GM18520 (cell line): ENCODE data around the gene COQ10A.

Experiments used
- ATAC-seq: cut with Tn5 transposase; IDR thresholded peaks from one replicate; pipeline ENCODE4 v1.9.1; 2021; ENCODE audit not compliant: unreplicated experiment

COQ10A gene

GRCh38 chr12:56266693-56267442 lies at the start of gene COQ10A:
Gene COQ10A, plus strand, starts transcription at chr12:56266942. Its CDS starts 177 bp downstream, at chr12:56267119.
- peak; percentile 74 for ATAC-seq

GRCh38 chr12:56219840-56220239 lies 46.9 kb upstream of the COQ10A start:
- no peak for ATAC-seq

DNA sequence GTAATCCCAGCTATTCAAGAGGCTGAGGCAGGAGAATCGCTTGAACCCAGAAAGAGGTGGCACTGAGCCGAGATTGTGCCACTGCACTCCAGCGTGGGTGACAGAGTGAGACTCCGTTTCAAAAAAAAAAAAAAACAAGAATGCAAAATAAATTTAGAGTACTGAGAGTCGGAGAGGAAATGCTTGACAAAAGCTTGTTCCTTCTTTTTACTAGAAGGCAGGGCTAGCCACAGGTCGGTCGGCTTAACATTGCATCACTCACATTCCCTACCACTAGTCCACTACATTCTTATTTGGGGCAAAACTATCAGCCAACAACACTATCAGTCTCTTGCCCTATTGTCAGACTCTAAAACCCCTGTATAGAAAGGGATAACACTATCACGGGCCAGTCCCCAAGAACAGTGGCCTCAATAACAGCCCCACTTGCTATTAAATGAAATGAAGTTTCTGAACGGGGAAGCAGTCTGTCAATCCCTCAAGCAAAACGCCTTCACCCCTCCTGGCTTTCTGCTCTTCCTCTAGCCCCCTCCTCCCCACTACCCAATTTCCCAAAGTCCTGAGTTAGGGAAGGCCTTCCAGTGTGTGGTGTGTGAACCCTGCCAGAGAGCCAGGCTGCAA lies 46.0 kb upstream of the COQ10A start:
- no peak for ATAC-seq

GRCh38 chr12:56221232-56221756 lies 45.4 kb upstream of the COQ10A start:
- no peak for ATAC-seq

DNA sequence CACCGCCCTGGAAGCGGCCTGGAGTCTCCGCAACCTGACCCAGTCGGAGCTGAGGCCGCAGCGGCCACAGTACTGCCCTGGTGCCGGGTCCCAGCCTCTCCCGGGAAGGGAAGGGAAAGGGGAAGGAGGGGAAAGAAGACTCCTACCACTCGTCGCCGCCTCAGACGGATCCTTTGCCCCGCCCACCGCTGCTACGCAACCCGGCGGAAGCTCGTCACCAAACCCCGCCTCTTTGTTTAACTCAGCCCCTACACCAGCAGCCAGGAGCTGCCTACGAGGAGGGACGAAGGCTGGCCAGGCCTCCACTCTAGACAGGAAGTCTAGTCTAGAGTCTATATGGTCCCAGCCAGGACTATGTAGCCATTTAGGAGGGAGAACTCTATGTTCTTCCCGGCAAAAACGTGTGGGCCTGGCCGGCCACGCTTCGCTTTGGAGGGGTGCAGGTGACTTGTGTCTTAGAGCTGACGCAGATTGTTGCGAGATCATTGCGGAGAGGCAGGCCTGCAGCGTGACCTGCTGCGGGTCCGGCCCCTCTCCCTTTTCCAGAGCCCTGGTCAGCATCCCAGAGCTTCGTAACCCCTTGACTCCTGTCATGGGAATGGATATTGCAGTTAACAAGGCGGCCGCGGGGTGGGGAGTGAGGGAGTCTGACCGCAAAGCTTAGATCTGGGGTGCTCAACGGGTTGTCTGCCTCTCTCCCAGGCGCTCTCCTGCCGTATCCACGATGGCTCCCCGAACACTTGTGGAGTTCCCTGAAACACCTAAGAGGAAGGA lies 44.8 kb upstream of the COQ10A start, which contains the start of gene RNF41:
TSS of gene RNF41 (minus strand) at position 166 of the 774 bp plus-strand sequence. CDS start 7,875 bp downstream, outside the sequence.
- peak; percentile 82 for ATAC-seq

DNA sequence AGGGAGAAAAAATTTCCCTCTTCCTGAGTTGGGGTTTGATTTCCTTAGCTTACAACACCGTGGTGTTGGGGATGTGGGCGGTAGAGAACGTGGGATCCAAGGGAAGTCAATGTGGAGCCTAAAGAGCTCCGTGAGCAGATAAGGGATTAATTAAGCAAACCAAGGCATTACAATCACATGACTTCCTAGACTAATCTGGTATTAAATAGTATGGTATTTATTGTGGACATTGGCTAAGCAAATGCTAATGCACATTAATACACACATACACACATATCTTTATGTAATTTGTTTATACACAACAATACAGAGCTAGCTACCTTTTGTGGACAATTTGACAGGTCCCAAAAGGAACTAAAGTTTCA lies 44.2 kb upstream of the COQ10A start:
- ATAC-seq, result no peak

GRCh38 chr12:56223571-56224101 lies 43.1 kb upstream of the COQ10A start:
- ATAC-seq, result no peak

GRCh38 chr12:56224102-56224701 lies 42.5 kb upstream of the COQ10A start, which contains the start of gene NABP2:
Gene NABP2, plus strand, starts transcription at chr12:56224342. Its CDS starts 515 bp downstream, at chr12:56224857.
- ATAC-seq, result peak; percentile 72

DNA sequence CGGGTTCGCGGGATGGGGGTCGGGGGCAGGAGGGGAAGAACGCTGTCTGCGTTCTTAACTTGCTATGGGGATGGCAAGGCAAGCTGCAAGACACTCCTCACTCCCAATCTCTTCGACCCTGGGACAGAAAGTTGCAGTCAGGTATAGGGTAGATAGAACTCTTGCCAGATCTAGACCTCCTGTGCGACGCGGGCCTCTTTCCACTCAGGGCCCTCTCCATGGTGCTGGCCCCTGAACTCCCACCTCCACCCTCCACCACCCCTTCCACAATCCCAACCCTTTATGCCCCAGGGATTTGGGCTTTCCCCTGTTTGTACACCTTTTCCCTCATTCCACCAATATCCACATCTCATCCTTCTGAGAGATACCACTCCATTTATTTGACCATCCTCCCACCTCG lies 41.8 kb upstream of the COQ10A start:
- no peak for ATAC-seq

DNA sequence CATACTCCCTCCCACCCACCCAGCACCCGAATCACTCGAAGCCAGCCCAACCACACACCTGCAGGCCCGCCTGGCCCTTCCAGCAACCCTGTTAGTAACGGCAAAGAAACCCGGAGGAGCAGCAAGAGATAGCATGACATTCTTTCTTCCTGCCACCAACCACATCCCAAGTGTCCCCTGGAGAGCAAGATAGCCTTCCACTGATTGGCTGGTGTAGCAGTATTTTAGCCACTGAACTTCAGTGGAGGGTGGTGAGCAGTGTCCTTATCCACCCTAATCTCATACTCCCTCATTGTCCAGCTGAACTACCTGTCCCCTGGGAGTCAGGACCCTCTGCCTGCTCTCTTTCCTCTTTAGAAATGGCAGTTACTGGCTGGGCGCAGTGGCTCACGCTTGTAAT lies 37.7 kb upstream of the COQ10A start:
- ATAC-seq, result no peak

GRCh38 chr12:56229916-56230431 lies 36.8 kb upstream of the COQ10A start, which contains the start of gene SLC39A5:
Gene SLC39A5, plus strand, starts transcription at chr12:56230051. Its CDS starts 1,224 bp downstream, at chr12:56231275.
- no peak for ATAC-seq

- no peak for ATAC-seq
These were observed 36.1 kb upstream of the COQ10A start for GRCh38 chr12:56230432-56231183.

- no peak for ATAC-seq
These were observed 35.6 kb upstream of the COQ10A start for GRCh38 chr12:56231184-56231582.

DNA sequence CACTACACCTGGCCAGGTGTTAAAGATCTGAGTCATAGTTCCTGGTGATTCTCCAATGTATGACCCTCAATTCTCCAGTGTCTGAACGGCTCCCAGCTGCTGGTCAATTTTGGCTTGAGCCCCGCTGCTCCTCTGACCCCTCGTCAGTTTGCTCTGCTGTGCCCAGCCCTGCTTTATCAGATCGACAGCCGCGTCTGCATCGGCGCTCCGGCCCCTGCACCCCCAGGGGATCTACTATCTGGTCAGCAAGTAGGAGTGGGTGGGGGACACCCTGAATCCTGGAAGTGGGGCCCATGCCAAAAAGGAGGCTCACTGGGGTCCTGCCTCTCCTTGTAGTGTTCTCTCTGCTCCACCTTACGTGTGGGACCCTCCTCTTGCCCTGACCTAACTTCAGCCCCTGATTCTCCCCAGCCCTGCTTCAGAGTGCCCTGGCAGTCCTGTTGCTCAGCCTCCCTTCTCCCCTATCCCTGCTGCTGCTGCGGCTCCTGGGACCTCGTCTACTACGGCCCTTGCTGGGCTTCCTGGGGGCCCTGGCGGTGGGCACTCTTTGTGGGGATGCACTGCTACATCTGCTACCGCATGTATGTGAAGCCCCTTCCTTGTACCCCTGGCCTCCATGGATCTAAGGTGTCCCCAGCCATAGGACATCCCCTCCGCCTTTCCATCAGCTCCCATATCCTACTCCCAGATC lies 31.9 kb upstream of the COQ10A start:
- ATAC-seq, result no peak

- ATAC-seq, result no peak
These were observed 30.7 kb upstream of the COQ10A start for GRCh38 chr12:56236091-56236490.

- ATAC-seq, result no peak
These were observed 29.8 kb upstream of the COQ10A start for GRCh38 chr12:56236985-56237384.

DNA sequence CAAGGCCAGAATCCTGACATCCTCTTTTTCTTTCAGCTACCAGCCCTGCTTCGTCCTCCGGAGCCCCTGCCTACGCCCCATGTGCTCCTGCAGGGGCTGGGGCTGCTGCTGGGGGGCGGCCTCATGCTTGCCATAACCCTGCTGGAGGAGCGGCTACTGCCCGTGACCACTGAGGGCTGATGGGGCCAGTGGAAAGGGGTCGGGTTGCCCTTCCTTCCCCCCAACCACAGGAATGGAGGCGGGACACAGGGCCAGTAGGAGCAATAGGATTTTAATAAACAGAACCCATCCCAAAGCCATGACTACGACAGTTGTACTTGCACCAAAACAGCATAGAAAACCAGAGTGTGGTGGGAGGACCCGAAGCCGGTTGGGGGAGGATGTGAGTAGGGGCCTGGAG lies 29.2 kb upstream of the COQ10A start:
- ATAC-seq, result no peak

DNA sequence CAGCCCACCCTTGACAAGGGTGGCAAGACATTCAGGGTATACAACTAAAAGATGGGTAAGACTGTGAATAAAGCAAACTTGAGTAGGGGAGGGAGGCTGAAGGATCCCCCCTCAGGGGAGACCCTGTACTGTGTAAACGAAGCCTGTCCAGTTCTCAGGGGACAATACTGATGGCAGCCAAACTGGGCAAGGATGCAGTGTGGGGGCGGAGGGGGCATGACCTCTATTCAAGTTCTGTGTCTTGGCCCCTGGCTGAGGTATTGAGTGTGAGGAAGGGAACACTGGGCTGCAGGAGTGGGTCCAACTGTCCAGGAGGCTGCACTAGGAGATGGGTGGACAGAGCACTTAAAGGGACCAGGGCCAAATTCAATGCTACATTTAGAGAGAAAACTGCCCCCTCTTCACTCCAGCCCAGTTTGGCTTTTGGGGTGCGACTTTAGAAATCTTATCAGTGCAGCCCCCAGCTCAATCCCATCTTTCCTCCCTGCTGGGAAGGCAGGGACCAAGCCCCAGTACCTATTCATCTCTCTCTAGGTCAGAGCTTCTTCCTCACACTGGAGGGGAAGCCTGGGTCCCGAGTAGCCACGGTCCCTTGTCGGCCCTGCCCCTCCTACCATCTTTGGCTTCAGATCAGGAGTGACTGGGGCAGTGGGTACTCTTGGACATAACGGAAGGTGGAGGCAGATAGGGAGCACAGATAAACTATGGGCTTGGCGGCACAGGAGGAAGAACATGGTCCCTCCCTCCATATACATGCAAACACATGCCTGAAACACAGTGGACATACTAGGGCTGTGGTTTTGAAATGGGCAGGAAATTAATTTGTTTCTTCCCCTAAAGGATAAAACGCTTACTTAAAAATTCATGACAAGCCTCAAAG lies 25.1 kb upstream of the COQ10A start:
- ATAC-seq, result no peak
